ENCODE results near the gene IL17RE.

IL17RE gene

DNA sequence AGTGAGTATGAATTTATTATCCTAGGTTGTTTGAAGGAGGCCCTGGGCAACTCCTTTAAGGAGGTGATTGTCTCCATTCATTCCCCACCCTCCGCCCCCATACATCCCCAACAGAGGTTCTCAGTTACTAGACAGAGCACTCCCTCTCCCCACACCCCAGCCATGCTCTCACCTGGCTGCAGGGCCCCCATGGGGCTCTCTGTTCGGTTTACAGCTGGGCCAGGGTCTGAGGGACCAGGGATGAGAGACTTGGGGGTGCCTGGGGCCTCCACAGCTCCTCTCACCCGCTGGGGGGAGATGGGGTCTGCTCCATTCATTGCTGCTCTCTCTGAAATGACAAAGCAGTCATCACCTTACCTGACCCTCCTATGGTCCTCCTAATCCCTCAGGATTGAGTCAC, 45.9 kb downstream of the IL17RE start:
- in situ Hi-C loops (cut with HindIII; ENCODE audit: low sequenced_read_pairs) = no loop called here
- DNase-seq (ENCODE audit: low read depth, low spot score) = no peak
- TF ChIP-seq, protein P1, sequence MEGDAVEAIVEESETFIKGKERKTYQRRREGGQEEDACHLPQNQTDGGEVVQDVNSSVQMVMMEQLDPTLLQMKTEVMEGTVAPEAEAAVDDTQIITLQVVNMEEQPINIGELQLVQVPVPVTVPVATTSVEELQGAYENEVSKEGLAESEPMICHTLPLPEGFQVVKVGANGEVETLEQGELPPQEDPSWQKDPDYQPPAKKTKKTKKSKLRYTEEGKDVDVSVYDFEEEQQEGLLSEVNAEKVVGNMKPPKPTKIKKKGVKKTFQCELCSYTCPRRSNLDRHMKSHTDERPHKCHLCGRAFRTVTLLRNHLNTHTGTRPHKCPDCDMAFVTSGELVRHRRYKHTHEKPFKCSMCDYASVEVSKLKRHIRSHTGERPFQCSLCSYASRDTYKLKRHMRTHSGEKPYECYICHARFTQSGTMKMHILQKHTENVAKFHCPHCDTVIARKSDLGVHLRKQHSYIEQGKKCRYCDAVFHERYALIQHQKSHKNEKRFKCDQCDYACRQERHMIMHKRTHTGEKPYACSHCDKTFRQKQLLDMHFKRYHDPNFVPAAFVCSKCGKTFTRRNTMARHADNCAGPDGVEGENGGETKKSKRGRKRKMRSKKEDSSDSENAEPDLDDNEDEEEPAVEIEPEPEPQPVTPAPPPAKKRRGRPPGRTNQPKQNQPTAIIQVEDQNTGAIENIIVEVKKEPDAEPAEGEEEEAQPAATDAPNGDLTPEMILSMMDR (IDR thresholded peaks at IDR 0.05; ENCODE audit: low read depth, low read length) = no peak
- no peak overlapping the region for H3K4me3 ChIP-seq (ENCODE audit: low read depth, low read length)

DNA sequence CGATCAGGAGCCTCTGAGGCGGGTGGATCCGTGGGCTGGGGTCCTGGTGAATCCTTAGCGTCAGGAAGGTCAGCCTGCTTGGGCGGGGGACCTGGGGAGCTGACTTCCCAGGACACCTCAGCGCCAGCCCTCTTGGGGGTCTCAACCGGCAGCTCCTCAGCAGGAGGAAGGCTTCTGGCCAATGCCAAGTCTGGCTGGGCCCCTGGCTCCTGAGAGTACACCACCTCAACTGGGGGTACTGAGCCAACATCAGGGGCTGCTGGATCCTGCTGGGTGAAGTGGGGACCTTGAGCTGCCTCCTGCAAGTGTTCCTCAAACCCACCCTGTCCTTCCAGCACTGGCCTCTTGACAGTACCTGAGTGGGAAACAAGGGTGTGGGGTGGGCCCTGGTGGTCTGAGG, 46.5 kb downstream of the IL17RE start:
- TF ChIP-seq, protein P1 (IDR thresholded peaks at IDR 0.05; ENCODE audit: low read depth, low read length) = no peak
- no peak for DNase-seq (ENCODE audit: low read depth, low spot score)
- in situ Hi-C loops (cut with HindIII; ENCODE audit: low sequenced_read_pairs) = no loop called here
- H3K4me3 ChIP-seq (ENCODE audit: low read depth, low read length) = no peak overlapping the region

DNA sequence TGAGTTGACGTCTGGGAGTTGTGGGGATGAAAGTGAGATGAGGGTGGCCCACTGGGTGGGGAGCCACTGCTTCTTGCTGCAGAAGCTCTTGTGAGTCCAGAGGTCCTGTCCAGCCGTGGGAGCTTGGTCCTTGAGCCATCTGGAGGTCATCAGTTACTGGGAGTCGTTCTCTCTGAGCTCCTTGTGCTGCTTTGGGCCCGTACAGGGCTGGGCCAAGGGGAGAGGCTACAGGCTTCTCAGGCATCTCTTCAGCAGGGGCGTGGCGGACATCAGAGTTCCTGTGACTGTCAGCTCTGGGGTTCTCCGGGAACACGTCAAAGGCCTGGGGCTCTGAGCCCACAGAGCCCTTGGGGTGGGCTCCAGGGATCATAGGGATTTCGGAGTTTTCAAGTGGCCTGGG, 47.0 kb downstream of the IL17RE start:
- H3K4me3 ChIP-seq (ENCODE audit: low read depth, low read length) = no peak overlapping the region
- in situ Hi-C loops (cut with HindIII; ENCODE audit: low sequenced_read_pairs) = no loop called here
- no peak for DNase-seq (ENCODE audit: low read depth, low spot score)
- TF ChIP-seq, protein P1 (IDR thresholded peaks at IDR 0.05; ENCODE audit: low read depth, low read length) = no peak

DNA sequence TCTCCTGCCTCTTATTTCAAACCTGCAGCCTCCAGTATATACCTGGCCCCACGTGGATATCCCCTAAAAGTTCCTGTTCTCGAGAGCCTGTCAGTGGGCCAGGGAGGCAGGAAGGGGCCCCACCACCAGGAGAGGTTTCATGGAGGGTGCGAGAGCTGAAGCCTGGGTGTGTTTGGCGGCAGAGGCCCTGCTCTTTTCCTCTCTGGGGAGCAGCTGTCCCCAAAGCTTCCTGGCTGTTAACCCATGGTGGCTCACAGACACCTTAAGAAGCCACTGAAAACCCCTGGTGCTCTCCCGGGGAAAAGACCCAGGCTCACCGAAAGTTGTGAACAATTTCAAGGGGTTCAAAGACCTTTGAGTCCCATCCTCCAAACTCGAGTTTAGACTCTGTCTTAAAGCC, 48.5 kb downstream of the IL17RE start:
- in situ Hi-C loops (cut with HindIII; ENCODE audit: low sequenced_read_pairs) = no loop called here
- H3K4me3 ChIP-seq (ENCODE audit: low read depth, low read length) = no peak overlapping the region
- TF ChIP-seq, protein P1 (IDR thresholded peaks at IDR 0.05; ENCODE audit: low read depth, low read length) = no peak
- DNase-seq (ENCODE audit: low read depth, low spot score) = no peak

DNA sequence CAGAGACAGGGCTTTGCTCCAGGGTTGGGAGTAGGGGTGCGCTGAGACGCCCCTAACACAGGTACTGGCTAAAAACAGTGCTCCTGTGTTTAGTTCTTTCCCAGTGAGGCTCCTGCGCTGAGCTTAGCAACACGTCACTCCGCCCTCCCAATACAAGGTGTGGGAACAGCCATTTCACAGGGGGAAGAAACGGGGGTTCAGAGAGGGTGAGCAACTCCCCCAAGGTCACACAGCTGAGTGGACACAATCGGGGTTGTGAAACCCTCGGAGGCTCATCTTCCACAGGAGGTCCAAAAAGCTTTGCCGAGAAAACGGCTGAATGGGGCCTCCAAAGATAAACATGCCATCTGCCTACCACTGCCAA, 48.9 kb downstream of the IL17RE start:
- DNase-seq (ENCODE audit: low read depth, low spot score) = no peak
- in situ Hi-C loops (cut with HindIII; ENCODE audit: low sequenced_read_pairs) = no loop called here
- TF ChIP-seq, protein P1 (IDR thresholded peaks at IDR 0.05; ENCODE audit: low read depth, low read length) = no peak
- H3K4me3 ChIP-seq (ENCODE audit: low read depth, low read length) = peak overlapping the region; percentile 55

DNA sequence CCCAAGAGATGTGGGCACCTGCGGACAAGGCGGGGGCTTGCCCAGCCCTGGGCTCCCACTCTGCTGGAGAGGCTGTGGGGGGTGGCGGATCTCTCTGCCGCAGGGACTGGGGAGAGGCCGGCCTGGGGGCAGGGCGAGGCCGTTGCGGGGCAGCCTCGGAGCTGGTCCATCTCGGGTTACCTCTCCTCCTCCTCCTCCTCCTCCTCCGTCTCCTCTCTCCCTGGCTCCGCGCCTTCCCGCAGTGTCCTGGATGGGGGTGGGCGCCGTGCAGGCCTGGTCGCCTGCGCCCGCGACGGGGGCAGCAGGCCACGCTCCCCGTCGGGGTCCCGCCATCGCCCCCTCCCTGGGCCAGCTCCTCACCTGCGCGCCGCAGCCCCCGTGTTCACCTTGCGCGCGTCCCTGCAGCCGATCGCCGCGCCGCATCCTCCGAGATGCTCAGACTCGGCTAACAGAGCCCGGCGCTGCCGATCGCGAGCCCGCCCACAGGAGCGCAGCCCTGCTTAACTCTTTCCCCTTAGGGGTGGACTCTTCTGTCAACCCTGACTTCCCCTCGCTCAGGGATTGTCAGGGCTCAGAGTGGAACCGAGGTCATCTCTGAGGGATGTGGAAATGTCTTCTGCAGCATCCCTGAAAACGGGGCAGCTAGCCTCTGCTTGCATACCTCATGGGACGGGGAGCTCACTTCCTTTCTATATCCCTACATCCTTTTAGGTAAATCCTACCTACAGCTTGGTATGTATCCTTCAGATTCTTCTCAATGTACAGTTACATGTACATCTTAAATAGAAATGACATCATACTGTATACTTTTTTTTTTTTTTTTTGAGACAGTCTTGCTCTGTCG, 49.5 kb downstream of the IL17RE start, which contains the start of gene PRRT3:
Gene PRRT3 (minus strand): TSS at position 447 of the 844 bp plus-strand sequence. CDS start 2,293 bp downstream, outside the sequence.
- TF ChIP-seq, protein P1 (IDR thresholded peaks at IDR 0.05; ENCODE audit: low read depth, low read length) = no peak
- peak within 1 kb of the TSS; percentile 55 for H3K4me3 ChIP-seq (ENCODE audit: low read depth, low read length)
- DNase-seq (ENCODE audit: low read depth, low spot score) = peak; percentile 32
- in situ Hi-C loops (cut with HindIII; ENCODE audit: low sequenced_read_pairs) = no loop called here
